GM19238 (cell line): Measurements from ENCODE around the gene ISCU.
A peak's percentile ranks its signal among the peaks of the same experiment; 100 is the strongest.
"Not testable (repeated sequence)": the region's sequence is repeated elsewhere in the genome, so short reads cannot be mapped to it uniquely, and the experiment has no call there.

Source experiments
- DNase-seq: peaks from one replicate; pipeline ENCODE4 v3.0.0; 2011; ENCODE audit warnings: low spot score; ENCODE audit not compliant: insufficient read length

ISCU gene

DNA sequence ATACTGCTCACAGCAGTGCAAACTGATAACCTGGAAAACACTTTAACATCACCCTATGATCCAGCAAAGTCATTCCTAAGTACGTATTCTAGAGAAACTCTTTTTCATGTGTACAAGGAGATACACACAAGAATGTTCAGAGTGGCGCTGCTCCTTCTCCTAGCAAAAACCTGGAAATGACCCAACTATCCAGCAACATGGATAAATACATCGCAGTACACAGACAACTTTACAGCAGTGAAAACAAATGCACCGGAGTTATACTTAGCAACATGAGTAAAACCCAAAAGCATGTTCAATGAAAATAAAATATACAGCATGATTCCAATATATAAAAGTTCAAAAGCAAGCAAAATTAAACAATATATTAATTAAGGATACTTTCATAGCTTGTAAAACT lies 20.1 kb upstream of the ISCU start:
- DNase-seq, result no peak

DNA sequence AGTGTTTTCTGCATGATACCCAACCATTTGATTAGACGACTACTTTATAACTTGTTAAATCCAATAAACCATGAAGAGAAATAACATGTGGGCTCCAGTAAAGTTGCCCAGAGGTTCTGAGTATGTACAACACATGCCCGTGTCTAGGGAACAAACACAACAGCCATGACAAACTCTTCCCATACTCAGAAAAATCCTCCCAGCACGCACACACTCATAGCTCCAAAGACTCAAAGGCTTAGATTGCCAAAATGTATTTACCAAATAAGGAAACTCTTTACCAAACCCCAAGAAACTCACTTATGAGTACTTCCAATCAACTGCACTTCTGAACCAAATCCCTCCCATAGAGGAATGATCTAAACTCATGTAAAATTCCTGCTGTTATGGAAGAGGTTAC lies 18.7 kb upstream of the ISCU start:
- no peak for DNase-seq

- DNase-seq, result no peak
Measured at GRCh38 chr12:108547686-108548085, 14.7 kb upstream of the ISCU start.

DNA sequence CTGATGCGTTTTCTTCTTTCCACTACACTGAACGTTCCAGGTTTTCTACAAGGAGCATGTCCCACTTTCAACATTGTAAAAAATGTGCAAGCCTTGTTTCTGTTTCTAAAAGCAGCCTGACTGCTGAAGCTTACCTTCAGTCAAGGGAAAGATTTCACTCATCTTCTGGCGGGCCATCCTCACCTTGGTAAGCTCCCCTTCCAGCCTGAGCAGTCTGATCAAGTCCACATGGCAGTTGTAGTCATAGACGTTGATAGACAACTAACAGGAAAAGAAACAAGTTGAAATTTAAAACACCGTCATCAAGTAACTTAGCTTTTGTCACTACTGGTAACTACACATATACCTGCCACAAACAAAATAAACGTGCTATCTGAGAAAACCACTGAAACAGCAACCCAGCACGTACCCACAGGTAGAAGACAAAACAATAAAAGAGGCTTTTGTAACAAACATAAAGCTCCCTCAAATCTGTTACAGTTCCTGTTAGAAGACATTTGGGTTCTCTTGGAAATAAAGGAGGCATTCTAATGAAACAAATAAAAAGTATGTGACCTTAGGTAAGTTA lies 13.4 kb upstream of the ISCU start:
- no peak for DNase-seq

DNA sequence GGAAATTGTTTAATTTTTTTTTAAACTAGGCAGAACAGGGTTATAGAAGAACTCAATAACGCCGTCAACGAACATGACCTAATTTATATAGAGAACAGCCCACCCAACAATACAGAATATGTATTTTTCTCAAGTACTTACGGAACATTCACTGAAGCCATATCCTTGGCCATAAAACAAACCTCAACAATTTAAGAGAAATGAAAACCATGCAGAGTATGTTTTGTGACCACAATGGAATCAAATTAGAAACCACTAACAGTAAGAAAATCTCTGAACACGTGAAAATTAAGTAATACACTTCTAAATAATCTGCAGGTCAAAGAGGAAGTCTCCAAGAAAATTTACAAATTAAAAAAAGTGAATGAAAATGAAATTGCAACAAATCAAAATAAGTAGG lies 10.9 kb upstream of the ISCU start:
- DNase-seq, result no peak

GRCh38 chr12:108553799-108554198 lies 8.6 kb upstream of the ISCU start:
- no peak for DNase-seq

DNA sequence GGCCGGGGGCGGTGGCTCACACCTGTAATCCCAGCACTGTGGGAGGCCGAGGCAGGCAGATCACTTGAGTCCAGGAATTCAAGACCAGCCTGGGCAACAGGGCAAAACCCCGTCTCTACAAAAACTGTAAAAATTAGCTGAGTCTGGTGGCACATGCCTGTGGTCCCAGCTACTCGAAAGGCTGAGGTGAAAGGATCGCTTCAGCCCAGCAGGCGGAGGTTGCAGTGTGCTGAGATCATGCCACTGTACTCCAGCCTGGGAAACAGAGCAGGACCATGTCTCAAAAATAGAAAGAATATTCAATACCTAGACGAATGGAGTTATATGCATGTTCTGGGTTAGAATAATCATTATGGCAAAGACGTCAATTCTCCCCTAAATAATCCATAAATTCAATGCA lies 7.0 kb upstream of the ISCU start:
- not testable (repeated sequence) for DNase-seq

DNA sequence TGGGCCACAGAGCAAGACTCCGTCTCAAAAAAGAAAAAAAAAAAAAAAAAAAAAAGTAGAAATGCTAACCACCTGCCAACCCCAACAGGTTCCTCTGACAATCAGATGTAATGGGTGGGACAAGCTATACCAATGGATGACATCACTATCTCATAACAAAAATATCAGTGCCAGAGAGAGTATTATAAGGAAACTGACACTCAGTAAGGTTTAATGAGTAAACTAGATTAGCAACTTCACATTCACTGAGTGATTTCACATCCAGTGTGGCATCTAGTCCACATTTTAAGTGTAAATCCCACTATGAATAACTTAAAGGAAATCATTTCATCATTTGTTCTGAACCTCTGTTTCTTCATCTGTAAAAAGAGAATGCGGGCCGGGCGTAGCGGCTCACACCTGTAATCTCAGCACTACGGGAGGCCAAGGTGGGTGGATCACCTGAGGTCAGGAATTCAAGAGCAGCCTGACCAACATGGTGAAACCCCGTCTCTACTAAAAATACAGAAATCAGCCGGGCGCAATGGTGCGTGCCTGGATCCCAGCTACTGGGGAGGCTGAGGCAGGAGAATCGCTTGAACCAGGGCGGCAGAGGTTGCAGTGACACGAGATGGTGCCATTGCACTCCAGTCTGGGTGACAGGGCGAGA lies 3.3 kb upstream of the ISCU start:
- DNase-seq, result no peak

DNA sequence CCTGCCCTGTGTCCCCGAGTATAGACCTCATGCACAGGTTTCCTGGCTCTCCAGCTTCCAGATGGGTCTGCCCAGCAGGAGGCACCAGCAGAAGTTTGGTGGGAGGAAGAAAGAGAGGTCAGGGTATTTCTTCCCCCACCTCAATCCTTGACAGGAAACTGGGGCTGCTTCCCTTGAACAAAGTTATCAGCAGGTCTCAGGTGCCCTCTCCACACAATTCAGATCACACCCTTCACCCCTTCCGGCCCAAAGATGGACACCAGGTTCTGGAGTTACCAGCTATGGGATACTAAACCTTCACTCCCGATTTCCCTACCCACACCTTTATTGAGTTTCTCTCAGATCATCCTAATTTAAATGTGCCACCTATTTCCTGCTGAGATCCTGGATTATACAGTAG lies 2.6 kb upstream of the ISCU start:
- no peak for DNase-seq

DNA sequence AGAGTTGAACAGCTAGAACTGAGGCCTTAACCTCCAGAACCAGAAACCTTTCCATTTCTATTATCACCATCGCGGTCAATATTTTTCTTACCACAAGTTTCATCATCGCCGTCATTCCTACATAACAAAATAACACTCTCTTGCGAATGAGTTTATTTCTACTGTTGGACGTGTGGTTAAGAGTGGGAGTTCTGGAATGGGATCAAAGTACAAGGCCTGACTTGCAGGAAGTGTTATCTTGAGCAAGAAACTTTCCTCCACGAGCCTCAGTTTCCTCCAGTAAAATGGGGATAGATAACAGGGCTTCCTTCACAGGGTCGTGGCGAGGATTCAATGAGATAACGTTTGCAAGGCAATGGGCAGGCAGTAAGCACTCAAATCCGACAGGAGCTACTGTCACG lies 2.1 kb upstream of the ISCU start:
- DNase-seq, result no peak

DNA sequence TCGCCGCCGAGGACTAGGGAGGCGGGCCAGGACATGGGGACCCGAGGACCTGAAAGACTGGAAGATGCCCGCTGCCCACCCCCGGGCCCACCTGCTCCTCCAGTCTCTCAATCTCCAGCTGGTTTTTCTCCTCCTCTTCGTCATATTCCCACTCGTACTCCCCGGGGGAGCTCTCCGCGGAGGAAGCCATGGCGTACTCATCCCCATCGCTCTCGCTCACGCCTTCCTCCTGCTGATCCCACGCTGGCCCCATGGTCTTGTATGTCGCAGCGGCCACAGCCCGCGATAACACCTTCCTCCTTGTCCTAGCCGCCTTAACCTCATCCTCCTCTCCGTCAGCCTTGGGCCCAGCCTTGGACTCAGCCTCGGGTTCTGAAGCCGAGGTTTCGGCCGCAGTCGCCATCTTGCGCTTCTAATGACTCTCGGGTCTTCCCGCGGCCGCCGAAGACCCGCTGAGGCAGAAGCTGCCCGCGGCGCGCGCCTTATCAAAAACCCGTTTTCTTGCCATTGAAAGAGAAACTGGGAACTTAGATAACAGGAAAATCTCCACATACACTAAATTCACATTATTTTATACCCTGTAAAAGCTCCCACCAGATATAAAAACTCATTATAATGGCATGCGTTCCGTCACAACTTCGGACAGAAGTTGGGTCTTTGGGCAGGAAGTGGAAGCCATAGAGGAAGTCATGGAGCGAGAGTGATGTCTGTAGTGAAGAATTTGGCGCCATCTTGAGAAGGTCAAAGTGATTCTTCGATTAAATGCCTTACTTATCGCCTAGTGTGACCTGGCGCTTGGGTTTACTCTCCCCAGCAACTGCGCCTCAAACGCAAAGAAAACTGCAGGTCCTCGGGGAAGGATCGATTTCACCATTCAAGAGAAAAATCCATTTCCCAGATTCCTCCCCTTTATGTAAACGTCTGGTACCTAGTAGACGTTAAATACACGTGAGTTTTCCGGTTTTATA lies 1.4 kb upstream of the ISCU start, which contains the start of gene SART3:
SART3 (minus strand) TSS at position 422 of the 968 bp plus-strand sequence; CDS start at position 403, 19 bp downstream.
- peak; percentile 75 for DNase-seq

GRCh38 chr12:108561852-108562347 lies 496 bp upstream of the ISCU start:
- DNase-seq, result no peak

DNA sequence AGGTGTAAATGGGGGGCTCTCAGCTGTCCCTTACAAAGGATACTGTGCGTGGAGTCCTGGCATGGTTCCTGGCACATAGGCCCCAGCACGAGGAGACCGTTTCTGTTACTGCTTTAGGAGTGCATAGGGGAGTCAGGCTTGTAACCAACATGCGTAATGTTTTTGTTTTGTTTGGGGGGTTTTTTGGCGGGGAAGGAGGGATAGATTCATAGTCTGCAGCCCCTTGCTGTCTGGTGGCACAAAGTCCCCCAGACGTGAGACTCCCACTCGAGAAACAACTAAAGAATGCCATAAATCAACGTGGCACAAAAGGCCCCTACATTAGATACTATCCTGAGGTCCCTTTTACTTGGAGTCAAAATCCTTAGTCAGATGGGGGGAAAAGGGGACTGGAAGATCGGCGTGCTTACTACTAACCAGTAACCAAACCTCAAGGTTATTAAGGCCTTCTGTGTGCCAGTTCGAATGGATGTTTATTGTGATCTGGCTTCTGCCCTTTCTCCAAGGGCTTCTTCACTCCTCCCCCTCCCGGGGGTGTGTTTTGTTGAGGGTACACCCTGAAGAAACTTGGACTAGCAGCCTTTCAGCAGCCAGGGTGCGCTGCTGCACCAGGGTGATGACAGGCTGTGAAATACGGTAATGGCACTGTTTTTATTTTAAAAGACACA lies 874 bp downstream of the ISCU start:
- DNase-seq, result peak; percentile 54

GRCh38 chr12:108563804-108564151 lies 1.4 kb downstream of the ISCU start:
- DNase-seq, result no peak

- no peak for DNase-seq
Measured at GRCh38 chr12:108564724-108565123, 2.3 kb downstream of the ISCU start.

DNA sequence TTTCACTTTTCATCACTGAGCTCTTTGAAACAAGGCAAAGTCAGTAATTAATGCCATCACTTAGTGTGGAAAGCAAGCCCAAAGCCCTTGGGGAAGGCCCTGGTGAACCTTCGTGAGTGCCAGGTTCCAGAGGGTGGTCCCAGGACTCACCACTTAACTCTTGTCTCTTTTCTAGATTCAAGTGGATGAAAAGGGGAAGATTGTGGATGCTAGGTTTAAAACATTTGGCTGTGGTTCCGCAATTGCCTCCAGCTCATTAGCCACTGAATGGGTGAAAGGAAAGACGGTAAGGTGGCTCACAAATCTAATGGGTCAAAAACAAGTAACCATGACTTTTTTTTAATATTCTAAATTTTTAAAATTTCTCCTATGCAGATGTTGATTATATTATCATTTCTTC lies 2.8 kb downstream of the ISCU start:
- no peak for DNase-seq

GRCh38 chr12:108565976-108566375 lies 3.6 kb downstream of the ISCU start:
- no peak for DNase-seq

DNA sequence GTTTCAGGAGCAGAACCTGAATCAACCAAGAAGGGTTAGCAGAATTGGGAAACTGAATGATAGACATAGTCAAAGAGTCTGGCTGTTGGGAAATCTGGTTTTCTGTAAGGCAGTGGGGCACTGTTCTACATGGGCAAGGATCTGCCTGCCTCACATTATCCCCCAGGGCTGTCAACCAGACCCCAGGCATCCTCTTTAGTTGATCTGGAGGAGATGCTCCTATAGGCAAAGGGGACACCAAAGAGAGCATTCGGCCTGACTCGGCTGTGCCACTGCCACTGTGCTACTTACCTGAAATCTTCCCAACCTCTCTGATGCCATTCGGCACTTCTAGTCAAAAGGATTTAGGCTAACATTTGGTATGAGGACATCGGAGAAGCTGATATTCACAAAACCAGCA lies 4.1 kb downstream of the ISCU start:
- DNase-seq, result no peak

DNA sequence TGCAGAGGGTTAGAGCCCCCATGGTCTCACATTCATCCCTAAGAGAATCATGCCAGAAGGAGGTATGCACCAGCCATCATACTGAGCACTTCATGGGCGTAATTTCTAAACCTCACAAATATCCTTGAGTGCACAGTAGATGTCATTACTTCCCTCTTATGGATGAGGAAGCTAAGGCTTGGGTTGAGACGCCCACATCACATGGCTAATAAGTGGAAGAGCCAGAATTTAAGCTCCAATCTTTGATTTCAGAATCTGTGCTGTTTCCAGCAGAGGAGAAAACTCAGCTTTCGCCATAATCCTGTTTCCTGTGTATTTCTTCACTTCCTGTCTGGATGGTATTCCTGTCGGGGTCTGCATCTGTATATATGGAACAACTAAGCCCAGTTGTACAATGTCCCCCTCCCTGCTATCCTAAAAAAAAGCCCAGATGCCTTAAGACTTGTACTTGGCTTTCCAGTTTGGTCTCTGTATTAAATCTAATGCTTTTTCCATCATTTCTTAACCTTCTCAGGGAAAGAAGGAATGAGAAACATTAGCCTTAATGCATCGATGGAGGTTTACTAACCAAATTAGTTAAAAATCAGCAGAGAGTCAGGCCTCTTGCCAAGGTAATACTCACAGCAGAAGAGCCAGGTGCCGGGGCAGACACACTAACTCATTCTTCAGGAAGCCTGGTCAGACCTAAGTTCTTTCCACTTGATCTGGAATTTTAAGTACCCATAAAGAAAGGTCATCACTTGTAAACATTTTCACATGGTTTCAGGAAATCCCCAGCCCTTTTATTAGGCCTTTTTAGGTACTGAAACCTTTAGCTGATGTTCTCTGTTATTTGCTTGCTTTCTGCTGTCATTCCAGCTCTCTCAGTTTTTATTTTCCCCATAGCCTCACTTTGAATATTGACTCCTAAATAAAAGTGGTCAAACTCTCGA lies 5.3 kb downstream of the ISCU start:
- DNase-seq, result no peak

GRCh38 chr12:108568338-108569154 lies 6.2 kb downstream of the ISCU start:
- peak; percentile 38 for DNase-seq
